GM10248 (cell line): ENCODE results near the gene LBH.
A peak's percentile ranks its signal among the peaks of the same experiment; 100 is the strongest.

Experiments used
- CTCF ChIA-PET: fragments of 300-600 bp; sonication (Branson Sonifier 250); formaldehyde crosslinking; extraction: SDS; loops from one replicate; lab custom pipeline; 2021; ENCODE audit warnings: antibody characterized with exemption; lab: Yijun Ruan, JAX
- POLR2A ChIA-PET: fragments of 350-650 bp; sonication (Branson Sonifier 250); formaldehyde crosslinking; extraction: SDS; loops from one replicate; lab custom pipeline; 2020; ENCODE audit warnings: antibody characterized with exemption; lab: Yijun Ruan, JAX
- DNase-seq: peaks from one replicate; pipeline ENCODE4 v3.0.0; 2012; ENCODE audit errors: extremely low spot score
- CTCF ChIP-seq: IDR thresholded peaks from 2 replicates; pipeline ENCODE4 v1.5.1; 2012; ENCODE audit warnings: mild to moderate bottlenecking, low read depth; ENCODE audit errors: extremely low read depth, missing control alignments, control extremely low read depth

Gene LBH

GRCh38 chr2:30230497-30231211 lies 680 bp upstream of the LBH start:
- POLR2A ChIA-PET = interaction anchor here (0.5 to 1.8 kb wide), 43 partner anchors 8 to 1915 kb away, joined by 3 to 23 read pairs (median 4); partner anchors contain the start of gene YPEL5
- CTCF ChIA-PET = interaction anchor here (0.7 to 10.9 kb wide), 10 partner anchors 9 to 481 kb away, joined by 3 to 82 read pairs (median 6); no protein-coding TSS in a partner anchor
- no peak for DNase-seq
- TF ChIP-seq CTCF = no peak

- DNase-seq = peak; percentile 74
- CTCF ChIA-PET = interaction anchor here (1.0 to 2.0 kb wide), 5 partner anchors 11 to 67 kb away, joined by 3 to 7 read pairs (median 5); no protein-coding TSS in a partner anchor
- no peak for TF ChIP-seq CTCF
- POLR2A ChIA-PET = interaction anchor here (0.5 to 1.8 kb wide), 20 partner anchors 9 to 479 kb away, joined by 3 to 23 read pairs (median 4); partner anchors contain the start of genes LCLAT1 and YPEL5
Measured at GRCh38 chr2:30231996-30232800, 864 bp downstream of the LBH start.

- CTCF ChIA-PET = interaction anchor here (1.0 to 2.0 kb wide), 4 partner anchors 11 to 68 kb away, joined by 3 to 7 read pairs (median 5); no protein-coding TSS in a partner anchor
Measured at GRCh38 chr2:30232801-30233130, 1.4 kb downstream of the LBH start.

GRCh38 chr2:30233271-30234009 lies 2.1 kb downstream of the LBH start:
- no peak for DNase-seq
- CTCF ChIA-PET = interaction anchor here (0.7 to 2.0 kb wide), 7 partner anchors 10 to 478 kb away, joined by 3 to 8 read pairs (median 3); no protein-coding TSS in a partner anchor
- POLR2A ChIA-PET = no interaction called here
- no peak for TF ChIP-seq CTCF

More at GRCh38 chr2:30232801-30233130, 1.4 kb downstream of the LBH start:
- DNase-seq = no peak
- POLR2A ChIA-PET = interaction anchor here (1.1 to 1.7 kb wide), 7 partner anchors 10 to 479 kb away, joined by 3 to 14 read pairs (median 4); partner anchors contain the start of gene LCLAT1
- no peak for TF ChIP-seq CTCF

- DNase-seq = no peak
- ChIA-PET POLR2A (no interaction called here), CTCF (interaction anchor here (0.7 to 2.0 kb wide), 6 partner anchors 9 to 477 kb away, joined by 3 to 8 read pairs (median 3); no protein-coding TSS in a partner anchor)
- no peak for TF ChIP-seq CTCF
Measured at GRCh38 chr2:30234180-30234971, 3.0 kb downstream of the LBH start.
